Measurements from ENCODE around the gene MOGAT1.
"Not testable (repeated sequence)": the region's sequence is repeated elsewhere in the genome, so short reads cannot be mapped to it uniquely, and the experiment has no call there.

Gene MOGAT1

DNA sequence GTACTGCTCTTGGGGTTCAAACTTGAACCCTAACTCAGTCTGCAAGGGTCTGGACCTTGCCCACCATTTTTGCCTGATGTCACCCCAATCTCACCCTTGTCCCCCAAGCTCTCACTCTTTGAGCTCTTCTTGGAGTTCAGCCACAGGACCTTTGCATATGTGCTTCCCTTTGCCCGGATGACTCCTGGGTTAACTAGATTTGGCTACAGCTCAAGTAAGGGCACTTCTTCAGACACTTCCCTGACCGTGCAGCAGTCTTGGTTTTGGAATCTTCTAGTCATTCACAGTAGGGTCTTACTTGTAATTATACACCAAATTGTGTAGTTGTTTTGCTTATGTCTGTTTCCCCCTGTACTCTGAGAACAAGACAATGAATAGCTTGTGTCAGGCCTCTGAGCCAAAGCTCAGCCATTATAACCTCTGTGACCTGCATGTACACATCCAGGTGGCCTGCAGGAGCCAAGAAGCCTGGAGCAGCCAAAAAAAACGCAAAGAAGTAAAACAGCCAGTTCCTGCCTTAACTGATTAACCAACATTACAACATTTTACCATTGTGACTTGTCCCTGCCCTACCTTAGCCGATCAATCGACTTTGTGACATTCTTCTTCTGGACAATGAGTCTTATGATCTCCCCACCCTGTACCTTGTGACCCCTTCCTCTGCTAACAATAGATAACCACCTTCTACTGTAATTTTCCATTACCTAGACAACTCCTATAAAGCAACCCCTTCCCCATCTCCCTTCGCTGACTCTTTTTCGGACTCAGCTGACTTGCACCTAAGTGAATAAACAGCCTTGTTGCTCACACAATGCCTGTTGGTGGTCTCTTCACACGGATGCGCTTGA is 1.0 kb upstream of the MOGAT1 start:
- no peak for DNase-seq

DNA sequence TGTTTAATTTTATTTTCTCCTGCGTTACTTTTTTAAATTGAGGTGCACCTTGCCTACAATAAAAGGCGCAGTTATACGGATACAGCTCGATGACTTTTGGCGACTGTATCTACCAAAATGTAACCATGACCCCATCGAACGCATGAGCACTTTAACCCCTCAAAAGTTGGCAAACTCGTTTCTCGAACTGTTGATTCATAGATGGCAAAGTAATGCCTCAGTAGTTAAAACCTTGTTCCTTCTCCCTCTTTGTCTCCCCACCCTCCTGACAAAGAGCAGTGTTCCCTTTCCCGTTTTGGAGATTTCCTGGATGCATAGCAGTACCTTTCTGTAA is 577 bp downstream of the MOGAT1 start:
- no peak for DNase-seq

DNA sequence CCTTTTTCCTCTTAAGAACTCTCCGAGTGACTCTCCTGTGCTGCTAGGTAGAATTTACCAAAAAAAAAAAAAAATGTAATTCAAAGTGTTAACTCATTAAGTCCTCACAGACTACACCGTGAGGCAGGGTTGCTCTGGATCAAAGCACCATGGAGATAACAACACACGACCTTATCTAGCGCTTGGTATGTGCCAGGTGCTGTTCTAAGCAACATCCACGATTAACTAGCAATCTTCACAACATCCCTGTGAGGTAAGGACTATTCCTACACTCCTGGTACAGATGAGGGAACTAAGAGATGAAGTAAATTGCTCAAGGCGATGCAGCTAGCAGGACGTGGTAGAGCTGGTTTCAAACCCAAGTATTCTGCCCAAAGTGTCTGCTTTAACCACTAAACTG is 1.8 kb downstream of the MOGAT1 start:
- no peak for DNase-seq

DNA sequence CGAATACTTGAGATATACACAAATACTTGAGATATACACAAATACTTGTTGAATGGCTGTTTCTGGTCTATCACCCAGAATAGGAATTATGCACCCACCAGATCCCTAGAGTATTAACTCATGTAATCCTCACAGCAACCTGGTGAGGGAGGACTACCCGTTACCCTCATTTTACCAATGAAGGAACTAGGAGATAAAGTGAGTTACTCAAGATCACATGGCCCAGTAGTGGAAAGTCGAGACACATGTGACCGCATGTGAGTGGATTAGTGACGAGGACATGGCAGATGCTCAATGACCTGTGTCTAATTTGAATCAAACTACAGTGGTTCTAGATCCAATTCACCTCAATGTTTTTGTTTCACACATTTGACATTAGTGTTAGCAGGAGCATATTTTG is 2.4 kb downstream of the MOGAT1 start:
- no peak for DNase-seq

DNA sequence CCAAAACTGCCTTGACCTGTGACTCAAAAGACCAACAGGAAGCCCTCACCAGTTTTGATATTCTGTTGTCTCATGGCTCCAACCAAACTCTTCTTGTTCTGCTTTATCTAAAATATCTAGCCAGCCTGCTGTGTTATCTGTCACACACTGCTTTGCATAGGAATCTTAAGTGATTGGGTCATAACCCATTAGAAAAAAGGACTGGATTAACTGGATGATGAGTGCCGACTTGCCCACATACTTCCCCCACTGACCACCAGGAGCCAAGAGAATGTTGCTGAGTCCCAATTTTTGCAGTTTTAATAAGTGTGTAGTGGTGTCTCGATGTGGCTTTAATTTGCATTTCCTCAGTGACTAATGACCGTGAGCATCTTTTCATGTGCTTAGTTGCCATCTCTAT is 6.5 kb downstream of the MOGAT1 start:
- no peak for DNase-seq

DNA sequence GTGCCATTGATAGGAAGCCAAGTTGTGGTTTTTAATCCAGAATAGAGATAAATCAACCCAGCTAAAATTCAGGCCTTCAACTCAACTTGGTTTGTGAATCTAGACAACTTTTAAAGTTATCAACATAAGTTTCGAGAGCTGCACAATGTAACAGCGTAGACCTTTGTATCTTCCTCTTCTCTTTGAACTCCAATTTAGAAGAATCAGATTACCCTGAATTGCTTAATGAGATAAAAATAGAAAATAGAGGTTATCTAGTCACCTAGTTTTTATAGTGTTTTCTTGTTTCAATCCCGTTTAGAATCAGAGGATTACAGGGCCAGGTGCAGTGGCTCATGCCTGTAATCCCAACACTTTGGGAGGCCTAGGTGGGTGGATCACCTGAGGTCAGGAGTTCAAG is 12.3 kb downstream of the MOGAT1 start:
- DNase-seq = no peak

DNA sequence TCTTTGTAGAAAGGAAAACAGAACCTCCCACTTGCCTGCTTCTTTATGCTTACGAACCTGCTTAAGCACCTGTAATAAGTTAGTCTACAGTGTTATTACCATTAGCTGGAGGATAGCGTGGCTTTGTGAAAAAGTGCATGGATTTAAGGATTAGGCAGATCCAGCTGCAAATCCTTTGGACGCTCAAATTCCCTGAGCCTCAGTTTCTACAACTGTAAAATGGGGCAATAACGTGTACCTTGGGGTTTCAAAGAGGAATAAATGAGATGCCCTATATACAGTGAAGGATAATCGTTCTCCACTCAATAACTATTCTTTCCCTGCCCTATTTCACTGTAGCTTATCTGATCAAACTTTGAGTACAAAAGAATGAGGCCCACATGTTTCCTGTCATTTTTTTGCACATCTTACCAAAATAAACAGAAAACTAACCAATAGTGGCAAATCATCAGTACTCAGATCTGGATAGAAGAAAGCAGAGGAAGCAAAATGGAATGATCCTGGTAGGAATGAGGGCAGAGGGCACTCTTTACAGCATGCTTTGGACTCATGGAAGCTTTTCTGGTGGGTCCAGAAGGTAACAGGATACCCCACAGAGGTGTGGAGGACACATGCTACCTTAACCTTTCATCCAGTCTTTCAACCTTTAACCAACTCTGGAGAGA is 14.8 kb downstream of the MOGAT1 start:
- no peak for DNase-seq

DNA sequence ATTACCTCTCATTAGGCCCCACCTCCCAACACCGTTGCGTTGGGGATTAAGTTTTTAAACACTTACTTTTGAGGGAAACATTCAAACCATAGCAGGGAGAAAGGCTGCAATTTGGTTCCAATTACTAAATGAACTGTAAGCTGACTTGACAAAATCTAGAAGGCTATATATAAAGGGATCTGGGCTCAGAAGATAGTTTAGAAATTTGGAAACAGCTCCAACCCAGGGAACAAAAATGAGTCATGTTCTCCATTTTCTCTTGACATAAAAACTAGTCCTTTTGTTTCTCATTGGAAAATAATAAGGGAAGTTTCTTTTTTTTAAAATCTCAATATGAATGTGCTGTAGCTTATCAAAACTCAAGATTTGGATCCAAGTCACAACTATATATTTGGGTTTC is 17.5 kb downstream of the MOGAT1 start:
- no peak for DNase-seq

DNA sequence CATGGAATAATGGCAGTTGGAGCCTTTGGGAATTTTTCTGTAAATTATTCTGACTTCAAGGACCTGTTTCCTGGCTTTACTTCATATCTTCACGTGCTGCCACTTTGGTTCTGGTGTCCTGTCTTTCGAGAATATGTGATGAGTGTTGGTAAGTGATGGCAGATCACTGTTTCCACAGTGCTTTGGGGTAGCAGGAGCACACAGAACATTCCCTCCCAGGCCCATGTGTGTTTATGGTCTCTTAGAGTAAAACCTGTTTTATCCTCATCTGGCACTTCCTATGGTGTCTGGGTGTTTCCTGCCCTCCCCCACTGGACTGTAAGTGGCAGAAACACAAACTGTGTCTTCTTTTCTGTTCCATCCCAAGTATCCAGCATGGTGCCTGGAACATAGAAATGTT is 17.9 kb downstream of the MOGAT1 start:
- DNase-seq = no peak

DNA sequence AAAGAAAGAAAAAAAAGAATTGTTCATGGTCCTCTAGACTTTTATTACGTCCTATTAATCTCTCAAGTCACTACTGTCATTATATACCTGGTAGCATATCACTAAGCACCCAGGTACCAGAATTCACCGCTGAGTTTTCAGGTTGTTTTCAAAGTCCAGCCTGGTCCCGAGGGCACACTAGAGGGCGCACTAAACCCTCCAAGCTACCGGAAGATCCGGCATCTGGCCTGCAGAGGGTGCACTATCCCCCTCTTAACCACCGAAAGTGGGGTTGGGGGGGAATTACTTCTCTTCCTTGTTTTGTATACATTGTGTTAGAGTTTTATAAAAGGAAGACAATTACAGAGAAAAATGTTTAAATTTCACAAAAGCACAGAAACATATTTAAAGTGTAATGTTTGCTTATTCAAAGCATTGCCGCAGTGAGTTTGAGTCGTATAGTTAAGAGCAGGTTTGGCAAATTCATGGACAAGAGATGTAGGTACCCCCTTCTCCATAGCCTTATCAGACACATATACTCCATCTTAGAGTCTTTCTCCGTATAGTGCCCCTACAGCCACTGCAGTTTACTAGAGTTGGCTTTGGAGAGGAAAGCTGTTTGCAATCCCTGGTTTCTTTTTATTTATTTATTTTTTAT is 19.2 kb downstream of the MOGAT1 start:
- DNase-seq = no peak

DNA sequence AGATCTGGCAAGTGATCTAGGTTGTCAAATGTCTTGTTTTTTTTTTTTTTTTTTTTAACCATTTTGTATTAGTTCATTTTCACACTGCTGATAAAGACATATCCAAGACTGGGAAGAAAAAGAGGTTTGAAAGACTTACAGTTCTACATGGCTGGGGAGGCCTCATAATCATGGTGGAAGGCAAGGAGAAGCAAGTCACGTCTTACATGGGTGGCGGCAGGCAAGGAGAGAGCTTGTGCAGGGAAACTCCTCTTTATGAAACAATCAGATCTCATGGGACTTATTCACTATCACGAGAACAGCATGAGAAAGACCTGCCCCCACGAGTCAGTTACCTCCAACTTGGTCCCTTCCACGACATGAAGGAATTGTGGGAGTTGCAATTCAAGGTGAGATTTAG is 22.0 kb downstream of the MOGAT1 start:
- not testable (repeated sequence) for DNase-seq

DNA sequence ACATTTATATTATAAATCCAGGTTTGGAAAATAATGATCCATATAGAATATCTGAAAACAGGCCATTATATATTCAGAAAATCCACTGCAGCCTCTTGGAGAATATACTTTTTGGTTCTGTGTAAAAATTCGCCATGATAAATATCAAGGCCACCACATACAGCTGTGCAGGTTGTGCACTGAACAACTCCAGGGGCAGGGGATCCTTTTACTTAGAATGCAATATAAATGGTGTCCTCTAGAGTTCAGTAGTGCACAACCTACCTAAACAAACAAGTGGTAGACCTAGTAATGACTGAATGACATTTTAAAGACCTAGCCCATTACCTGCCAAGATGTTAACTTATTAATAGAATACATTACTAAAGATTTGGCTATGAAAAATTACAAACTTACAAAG is 22.4 kb downstream of the MOGAT1 start:
- DNase-seq = no peak

DNA sequence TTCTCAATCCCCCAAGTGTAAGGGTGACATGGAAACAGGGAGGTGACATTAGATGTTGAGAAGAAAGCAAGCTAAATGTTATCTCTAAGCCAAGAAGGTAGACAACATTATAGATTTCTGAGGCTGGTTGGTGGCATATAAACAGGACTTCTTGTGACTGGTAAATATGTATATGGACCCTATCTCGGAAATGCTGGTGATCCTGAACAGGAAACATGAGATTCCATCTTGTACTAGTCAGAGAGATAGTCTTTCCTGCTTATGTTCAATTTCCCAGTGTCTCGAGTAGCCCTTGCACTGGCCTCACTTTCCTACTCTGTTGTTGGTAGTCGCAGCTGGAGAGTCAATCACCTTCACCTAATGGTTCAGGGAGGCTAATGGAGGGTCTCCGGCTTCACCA is 26.8 kb downstream of the MOGAT1 start:
- DNase-seq = no peak

DNA sequence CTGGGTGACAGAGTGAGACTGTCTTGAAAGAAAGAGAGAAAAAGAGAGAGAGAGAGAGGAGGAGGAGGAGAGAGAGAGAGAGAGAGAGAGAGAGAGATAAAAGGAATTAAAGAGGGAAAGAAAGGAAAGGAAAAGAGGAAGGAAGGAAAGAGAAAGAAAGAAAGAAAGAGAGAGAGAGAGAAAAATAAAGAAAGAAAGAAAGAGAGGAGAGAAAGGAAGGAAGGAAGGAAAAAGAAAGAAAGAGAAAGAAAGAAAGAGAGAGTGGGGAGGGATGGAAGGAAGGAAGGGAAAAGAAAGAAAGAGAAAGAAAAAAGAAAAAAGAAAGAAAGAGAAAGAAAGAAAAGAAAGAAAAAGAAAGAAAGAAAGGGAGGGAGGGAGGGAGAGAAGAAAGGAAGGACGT is 29.8 kb downstream of the MOGAT1 start:
- no peak for DNase-seq

DNA sequence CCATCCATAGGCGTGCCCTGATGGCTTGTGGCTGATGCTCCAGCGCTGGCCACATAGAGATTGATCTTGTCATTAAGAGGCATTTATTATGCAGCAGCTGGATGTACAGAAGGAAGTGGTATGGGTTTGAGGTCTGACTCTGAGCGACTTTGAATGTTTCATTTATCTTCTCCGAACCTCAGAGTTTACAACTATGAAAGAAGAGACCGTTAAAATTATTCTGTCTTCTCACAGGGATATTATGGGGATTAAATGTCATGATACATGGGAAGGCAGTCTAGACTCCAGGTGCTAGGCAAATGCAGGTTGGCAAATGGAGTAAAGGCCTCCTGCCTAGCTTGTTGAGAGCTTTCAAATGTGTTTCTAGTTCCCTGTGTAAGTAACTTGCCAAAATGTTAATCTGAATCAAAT is 30.3 kb downstream of the MOGAT1 start:
- DNase-seq = no peak

DNA sequence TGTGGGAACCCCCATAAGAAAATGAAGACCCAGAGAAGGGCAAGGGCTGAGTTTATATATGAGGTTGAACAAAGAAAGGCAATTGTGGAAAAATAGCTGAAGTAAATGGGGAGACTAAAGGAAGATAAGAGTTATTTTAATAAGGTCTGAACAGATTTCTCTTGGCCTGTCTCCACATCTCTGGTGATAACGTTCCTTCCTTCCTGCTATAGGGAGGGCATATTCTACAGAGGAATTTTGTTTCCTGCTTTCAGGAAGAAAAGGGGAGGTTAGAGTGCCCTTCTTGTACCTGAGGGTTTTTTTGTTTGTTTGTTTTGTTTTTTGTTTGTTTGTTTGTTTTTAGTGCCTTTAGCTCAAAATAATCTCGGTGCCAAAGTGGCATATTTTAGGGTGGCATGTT is 31.6 kb downstream of the MOGAT1 start:
- no peak for DNase-seq

DNA sequence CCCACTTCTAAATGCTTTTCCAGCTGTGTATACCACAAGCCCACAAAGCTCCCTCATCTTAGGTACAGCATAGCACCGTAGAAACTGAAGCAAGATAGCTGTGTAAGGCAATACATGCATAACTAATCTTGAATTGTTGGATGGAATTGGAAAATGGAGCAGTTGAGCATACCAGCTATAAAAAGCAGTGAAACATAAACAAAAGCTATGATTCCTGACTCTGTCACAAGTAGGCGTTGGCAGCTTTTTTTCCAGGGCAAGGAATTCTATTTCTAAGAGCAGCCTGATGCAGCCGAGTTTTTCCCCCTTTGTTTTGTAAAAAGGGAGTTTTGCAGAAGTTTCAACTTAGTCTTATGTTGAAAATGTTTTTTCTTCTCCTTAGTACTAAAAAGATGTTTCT is 32.4 kb downstream of the MOGAT1 start:
- DNase-seq = no peak

DNA sequence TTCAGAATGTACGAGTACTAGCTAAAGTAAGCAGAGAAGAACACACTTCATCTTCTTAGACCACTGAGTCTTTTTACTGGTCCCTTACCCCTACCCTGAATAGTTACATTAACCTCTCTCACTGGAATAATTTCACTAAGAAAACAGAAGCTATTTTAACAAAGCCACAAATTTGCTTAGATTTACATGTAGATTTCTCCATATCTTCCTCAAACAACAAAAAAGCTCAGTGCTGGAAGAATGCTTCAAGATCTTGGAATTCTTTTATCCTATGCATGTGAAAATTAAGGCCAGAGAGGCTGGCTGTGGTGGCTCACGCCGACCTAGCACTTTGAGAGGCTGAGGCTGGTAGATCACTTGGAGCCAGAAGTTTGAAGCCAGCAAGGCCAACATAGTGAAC is 35.2 kb downstream of the MOGAT1 start:
- no peak for DNase-seq

DNA sequence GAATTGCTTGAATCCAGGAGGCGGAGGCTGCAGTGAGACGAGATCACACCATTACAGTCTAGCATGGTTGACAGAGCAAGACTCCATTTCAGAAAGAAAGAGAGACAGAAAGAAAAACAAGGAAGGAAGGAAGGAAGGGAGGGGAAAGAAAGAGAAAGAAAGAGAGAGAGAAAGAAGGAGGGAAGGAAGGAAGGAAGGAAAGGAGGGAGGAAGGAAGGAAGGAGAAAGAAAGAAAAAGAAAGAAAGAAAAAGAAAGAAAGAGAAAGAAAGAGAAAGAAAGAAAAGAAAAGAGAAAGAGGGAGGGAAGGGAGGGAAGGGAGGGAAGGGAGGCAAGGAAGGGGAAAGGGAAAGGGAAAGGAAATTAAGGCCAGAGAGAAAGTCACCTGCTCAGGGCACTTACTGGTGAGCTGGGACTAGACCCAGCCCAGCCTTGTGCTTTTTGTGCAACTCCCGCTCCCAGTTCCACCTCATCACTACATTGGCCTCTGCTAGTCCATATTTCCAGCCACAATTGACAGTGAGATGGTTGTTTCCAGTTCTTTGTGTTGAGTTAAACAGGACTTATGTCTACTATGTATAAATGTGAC is 35.7 kb downstream of the MOGAT1 start:
- no peak for DNase-seq

DNA sequence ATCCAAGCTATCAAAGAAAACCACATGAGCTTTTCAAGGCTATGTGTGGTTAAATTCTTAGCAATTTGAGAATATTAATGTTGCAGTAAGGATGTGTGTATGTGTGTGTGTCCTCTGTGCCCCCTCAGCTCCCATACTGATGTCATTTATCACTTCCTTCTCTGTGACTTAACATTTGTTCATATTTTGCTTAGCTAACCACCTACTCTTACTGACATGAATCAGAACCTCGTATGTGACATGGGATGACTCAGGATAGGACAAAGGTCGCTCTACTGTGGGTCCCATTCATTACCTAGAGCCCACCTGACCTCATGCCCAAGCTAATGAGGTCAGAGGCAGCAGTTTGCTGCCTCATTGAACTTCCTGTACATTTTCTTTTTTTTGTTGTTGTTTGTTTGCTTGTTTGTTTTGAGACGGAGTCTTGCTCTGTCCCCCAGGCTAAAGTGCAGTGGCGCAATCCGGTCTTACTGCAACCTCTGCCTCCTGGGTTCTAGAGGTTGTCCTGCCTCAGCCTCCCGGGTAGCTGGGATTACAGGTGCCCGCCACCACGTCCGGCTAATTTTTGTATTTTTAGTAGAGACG is 36.3 kb downstream of the MOGAT1 start:
- no peak for DNase-seq

DNA sequence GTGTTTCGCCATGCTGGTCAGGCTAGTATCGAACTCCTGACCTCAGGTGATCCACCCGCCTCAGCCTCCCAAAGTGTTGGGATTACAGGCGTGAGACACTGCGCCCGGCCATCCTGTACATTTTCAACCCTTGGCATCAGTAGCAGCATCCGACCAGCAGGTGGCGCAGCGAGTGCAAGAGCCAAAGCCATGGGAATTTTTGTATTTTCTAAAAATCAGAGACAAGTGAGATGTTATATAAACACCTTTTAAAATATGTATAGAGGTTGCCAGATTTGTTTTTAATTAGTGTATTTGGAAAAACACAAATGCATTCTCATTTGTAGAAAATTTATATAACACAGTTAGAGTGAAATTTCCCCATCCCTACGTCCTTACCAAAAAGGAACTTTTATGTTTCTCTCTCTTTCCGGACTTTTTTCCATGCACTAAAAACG is 36.8 kb downstream of the MOGAT1 start:
- DNase-seq = peak in 1 of 2 experiments; percentile 27

DNA sequence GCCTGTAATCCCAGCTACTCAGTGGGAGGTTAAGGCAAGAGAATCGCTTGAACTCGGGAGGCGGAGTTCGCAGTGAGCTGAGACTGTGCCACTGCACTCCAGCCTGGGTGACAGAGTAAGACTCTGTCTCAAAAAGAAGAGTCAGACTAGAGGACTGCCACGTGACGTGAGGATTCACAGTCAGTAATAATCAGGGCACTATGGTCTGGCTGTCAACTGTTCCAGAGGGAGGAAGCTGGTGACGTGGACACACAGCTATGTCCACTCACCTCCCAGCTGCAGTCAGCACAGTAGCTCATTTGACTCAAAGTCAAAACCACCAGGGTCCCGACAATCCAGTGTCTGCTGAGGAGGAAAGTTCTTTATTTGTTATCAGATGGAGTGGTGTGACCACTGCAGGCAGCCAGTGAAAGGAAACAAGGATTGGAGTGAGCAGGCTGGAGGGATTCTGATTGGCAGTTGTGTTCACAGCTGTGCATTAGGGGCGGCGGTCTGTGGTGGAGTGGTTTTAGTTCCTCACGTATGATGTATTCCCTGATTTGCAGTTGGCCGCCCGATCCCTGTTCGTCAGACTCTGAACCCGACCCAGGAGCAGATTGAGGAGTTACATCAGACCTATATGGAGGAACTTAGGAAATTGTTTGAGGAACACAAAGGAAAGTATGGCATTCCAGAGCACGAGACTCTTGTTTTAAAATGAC is 37.9 kb downstream of the MOGAT1 start:
- DNase-seq = no peak

DNA sequence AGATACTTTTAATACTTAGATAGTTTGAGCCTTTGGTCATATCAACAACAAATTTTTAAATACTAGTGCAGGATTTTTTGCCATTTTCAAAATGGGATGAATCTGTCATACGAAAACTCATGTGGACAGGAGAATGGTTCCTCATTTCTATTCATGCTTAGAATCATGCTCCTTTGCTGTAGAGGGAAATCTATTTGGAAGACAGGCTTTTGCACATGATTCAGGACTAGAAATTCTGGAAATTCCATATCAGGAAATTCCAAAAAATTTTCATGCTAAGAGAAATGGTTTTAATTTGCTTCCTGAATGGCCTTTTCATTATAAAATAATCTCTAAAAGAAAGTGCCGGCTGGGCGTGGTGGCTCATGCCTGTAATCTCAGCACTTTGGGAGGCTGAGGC is 39.3 kb downstream of the MOGAT1 start:
- no peak for DNase-seq
